ENCODE results near the gene SPAG16.

SPAG16 gene

DNA sequence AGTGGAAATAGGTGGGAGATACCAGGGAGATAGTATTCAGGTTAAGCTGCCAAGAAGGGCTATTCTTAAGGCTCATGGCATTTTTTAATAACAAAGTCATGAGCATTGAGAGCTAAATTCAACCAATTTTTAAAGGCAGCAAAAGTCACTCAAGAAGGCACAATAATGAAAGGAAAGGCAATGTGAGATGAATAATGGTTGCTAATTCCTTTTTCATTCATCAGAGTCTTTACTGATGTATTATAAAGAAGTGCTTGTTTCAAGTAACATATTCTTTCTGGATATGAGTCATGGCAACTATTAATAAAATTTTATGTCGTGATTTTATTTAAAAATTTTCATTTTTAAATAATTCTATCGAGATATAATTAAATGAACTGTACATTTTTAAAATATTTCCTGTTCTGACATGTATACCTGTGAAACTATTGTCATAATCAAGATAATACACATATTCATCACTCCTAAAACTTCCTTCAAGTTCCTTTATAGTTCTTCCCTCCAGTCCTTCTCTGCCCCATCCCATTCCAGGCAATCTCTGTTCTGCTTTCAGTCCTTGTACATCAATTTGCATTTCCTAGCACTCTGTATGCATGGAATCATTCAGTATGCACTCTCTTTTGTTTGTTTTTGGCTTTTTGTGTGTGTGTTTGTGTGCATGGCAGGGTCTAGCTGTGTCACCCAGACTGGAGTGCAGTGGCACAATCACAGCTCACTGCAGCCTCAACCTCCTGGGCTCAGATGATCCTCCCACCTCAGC, 1167.4 kb downstream of the SPAG16 start:
- no peaks in the 10 kb centered on the region for H3K9me3 ChIP-seq (ENCODE audit: control insufficient read depth, insufficient read depth, low read length)
- H3K27me3 ChIP-seq (ENCODE audit: control insufficient read depth, insufficient read depth, low read length) = no peaks in the 10 kb centered on the region
- peaks cover 4% of the 10 kb centered on the region; the same call in 1 of the 2 replicates for H3K4me1 ChIP-seq (ENCODE audit: control insufficient read depth, insufficient read depth, low read length)
- H3K4me3 ChIP-seq (ENCODE audit: low read depth, low read length) = no peak overlapping the region
- H3K27ac ChIP-seq (ENCODE audit: low read depth, low read length) = no peak overlapping the region
- no peaks in the 10 kb centered on the region for H3K36me3 ChIP-seq (ENCODE audit: control insufficient read depth, insufficient read depth, low read length)
- H3K9ac ChIP-seq (ENCODE audit: low read depth, low read length) = no peak overlapping the region
